ENCODE data around the gene NT5M.
"Not testable (repeated sequence)": the region's sequence is repeated elsewhere in the genome, so short reads cannot be mapped to it uniquely, and the experiment has no call there.

Gene NT5M

GRCh38 chr17:17303010-17303846 is at the start of gene NT5M:
NT5M (plus strand) TSS chr17:17303373; CDS start chr17:17303551, 178 bp downstream.
- DNase-seq (ENCODE audit: low read depth in 1 of 2, low spot score in 1 of 2), result peak; percentile 24 to 46

- no peak for DNase-seq (ENCODE audit: low read depth in 1 of 2, low spot score in 1 of 2)
Measured at GRCh38 chr17:17253406-17253805, 49.8 kb upstream of the NT5M start.

GRCh38 chr17:17254036-17254435 is 49.1 kb upstream of the NT5M start:
- no peak for DNase-seq (ENCODE audit: low read depth in 1 of 2, low spot score in 1 of 2)

GRCh38 chr17:17255689-17256088 is 47.5 kb upstream of the NT5M start:
- DNase-seq (ENCODE audit: low read depth in 1 of 2, low spot score in 1 of 2), result not testable (repeated sequence)

GRCh38 chr17:17256316-17256715 is 46.9 kb upstream of the NT5M start:
- DNase-seq (ENCODE audit: low read depth in 1 of 2, low spot score in 1 of 2), result no peak

GRCh38 chr17:17258011-17258410 is 45.2 kb upstream of the NT5M start:
- DNase-seq (ENCODE audit: low read depth in 1 of 2, low spot score in 1 of 2), result no peak

GRCh38 chr17:17258998-17259397 is 44.2 kb upstream of the NT5M start:
- DNase-seq (ENCODE audit: low read depth in 1 of 2, low spot score in 1 of 2), result no peak

GRCh38 chr17:17264430-17264829 is 38.7 kb upstream of the NT5M start:
- DNase-seq (ENCODE audit: low read depth in 1 of 2, low spot score in 1 of 2), result no peak

- DNase-seq (ENCODE audit: low read depth in 1 of 2, low spot score in 1 of 2), result no peak
Measured at GRCh38 chr17:17269926-17270773, 33.0 kb upstream of the NT5M start.

GRCh38 chr17:17275971-17276370 is 27.2 kb upstream of the NT5M start:
- no peak for DNase-seq (ENCODE audit: low read depth in 1 of 2, low spot score in 1 of 2)

- not testable (repeated sequence) for DNase-seq (ENCODE audit: low read depth in 1 of 2, low spot score in 1 of 2)
Measured at GRCh38 chr17:17277431-17277830, 25.7 kb upstream of the NT5M start.

- DNase-seq (ENCODE audit: low read depth in 1 of 2, low spot score in 1 of 2), result no peak
Measured at GRCh38 chr17:17279316-17279715, 23.9 kb upstream of the NT5M start.

GRCh38 chr17:17280613-17281549 is 22.3 kb upstream of the NT5M start, which contains the start of gene COPS3:
COPS3 (minus strand) TSS chr17:17281246; CDS start chr17:17281186, 60 bp downstream.
- peak; percentile 93 to 94 for DNase-seq (ENCODE audit: low read depth in 1 of 2, low spot score in 1 of 2)

- DNase-seq (ENCODE audit: low read depth in 1 of 2, low spot score in 1 of 2), result no peak
Measured at GRCh38 chr17:17285951-17286350, 17.2 kb upstream of the NT5M start.

- DNase-seq (ENCODE audit: low read depth in 1 of 2, low spot score in 1 of 2), result no peak
Measured at GRCh38 chr17:17289086-17289485, 14.1 kb upstream of the NT5M start.

- no peak for DNase-seq (ENCODE audit: low read depth in 1 of 2, low spot score in 1 of 2)
Measured at GRCh38 chr17:17289701-17290100, 13.5 kb upstream of the NT5M start.

- DNase-seq (ENCODE audit: low read depth in 1 of 2, low spot score in 1 of 2), result no peak
Measured at GRCh38 chr17:17295141-17295540, 8.0 kb upstream of the NT5M start.

GRCh38 chr17:17297217-17297616 is 6.0 kb upstream of the NT5M start:
- no peak for DNase-seq (ENCODE audit: low read depth in 1 of 2, low spot score in 1 of 2)

GRCh38 chr17:17298108-17298507 is 5.1 kb upstream of the NT5M start:
- DNase-seq (ENCODE audit: low read depth in 1 of 2, low spot score in 1 of 2), result no peak

GRCh38 chr17:17300624-17301568 is 2.3 kb upstream of the NT5M start:
- DNase-seq (ENCODE audit: low read depth in 1 of 2, low spot score in 1 of 2), result peak; percentile 9 to 30

Measured in activated T-helper 1 cell treated with anti-CD3 and anti-CD28 coated beads, Interleukin-2, amount 50 U/mL, for 16 hours (primary cell).